ENCODE results near the gene MOCS1.

GRCh38 chr6:39964530-39964929 lies 30.3 kb upstream of the MOCS1 start:
- TF ChIP-seq CTCF (IDR thresholded peaks at IDR 0.05) (no peak), POLR2A (IDR thresholded peaks at IDR 0.05) (no peak), POLR2AphosphoS5 (IDR thresholded peaks at IDR 0.05) (no peak)

Measured in gastroesophageal sphincter (tissue), 3 donors.